ENCODE measurements around the gene STK33. TPM values are rescaled to one million over a fixed set of nuclear protein-coding genes. Genes with fewer than 3 reads are reported as not detected.

Gene STK33
- total and polyA plus RNA-seq, 2 of the 13 experiments (the other 11 are each of a cell fraction or from before 2014, with no cell fraction given): 2.7 to 12.6 TPM

DNA sequence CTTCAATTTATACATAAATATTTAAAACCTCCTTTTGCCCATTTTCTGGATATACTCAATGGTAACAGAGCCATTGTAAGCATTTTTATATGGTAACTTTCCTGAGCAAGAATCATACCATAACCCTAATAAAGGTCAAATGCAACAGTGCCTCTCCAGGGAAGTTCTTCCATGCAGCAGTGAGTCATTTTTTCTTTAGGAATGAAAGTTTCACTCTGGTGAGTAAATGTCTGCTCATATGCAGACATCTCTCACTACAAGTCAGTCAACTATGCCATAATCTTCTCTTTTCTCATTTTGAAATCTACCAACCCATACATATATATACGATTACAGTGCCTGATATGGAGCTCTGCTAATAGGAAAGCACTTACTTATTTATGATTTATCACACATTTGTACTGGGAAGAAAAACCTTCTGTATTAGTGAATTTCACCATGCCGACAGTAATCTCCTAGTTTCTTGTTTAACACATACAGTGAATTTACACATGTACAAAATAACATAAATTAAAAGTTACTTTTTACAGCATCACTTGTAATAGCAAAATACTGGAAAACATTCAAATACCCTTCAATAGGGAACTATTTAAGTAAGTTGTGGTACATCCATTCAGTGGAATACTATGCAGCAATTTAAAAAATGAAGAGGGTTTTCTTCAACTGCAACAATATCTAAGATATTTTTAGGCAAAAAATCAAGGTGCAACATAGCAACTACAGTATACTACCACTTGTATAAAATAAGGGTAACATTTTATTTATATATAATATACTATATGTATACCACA lies 16.0 kb downstream of the STK33 start (continued):
- TF ChIP-seq, protein P1, sequence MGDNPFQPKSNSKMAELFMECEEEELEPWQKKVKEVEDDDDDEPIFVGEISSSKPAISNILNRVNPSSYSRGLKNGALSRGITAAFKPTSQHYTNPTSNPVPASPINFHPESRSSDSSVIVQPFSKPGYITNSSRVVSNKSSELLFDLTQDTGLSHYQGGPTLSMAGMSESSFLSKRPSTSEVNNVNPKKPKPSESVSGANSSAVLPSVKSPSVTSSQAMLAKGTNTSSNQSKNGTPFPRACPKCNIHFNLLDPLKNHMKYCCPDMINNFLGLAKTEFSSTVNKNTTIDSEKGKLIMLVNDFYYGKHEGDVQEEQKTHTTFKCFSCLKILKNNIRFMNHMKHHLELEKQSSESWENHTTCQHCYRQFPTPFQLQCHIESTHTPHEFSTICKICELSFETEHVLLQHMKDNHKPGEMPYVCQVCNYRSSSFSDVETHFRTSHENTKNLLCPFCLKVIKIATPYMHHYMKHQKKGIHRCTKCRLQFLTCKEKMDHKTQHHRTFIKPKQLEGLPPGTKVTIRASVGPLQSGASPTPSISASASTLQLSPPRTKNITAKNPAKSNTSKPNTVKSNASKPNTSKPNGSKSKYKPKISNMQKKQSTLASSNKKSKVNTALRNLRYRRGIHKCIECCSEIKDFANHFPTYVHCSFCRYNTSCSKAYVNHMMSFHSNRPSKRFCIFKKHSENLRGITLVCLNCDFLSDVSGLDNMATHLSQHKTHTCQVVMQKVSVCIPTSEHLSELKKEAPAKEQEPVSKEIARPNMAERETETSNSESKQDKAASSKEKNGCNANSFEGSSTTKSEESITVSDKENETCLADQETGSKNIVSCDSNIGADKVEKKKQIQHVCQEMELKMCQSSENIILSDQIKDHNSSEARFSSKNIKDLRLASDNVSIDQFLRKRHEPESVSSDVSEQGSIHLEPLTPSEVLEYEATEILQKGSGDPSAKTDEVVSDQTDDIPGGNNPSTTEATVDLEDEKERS (CRISPR knock-in tag; IDR thresholded peaks at IDR 0.05): no peak
- no peak for TF ChIP-seq PHF21A (CRISPR knock-in tag; IDR thresholded peaks at IDR 0.05)

DNA sequence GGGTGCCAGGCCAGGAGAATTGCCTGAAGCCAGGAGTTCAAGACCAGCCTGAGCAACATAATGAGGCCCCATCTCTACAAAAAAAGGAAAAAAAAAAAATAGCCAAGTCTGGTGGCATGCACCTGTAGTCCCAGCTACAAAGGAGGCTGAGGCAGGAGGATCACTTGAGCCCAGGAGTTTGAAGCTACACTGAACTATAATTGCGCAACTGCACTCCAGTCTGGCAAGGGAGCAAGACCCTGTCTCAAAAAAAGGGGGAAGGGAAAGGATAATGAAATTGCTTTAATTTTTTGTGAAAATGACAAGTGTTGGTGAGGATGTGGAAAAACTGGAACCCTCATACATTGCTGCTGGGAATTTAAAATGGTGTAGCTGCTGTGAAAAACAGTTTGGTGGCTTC lies 19.2 kb downstream of the STK33 start:
- CTCF ChIA-PET (ENCODE audit: low intra/inter-chr PET ratio, low total read pairs): no interaction called here
- H3K27ac ChIP-seq (ENCODE audit: extremely low read length, insufficient read depth, low read length): no peak overlapping the region
- in situ Hi-C loops (cut with HindIII; ENCODE audit: extremely low pct_ligation_motif_present, low pct_unique_long_range_greater_than_20kb): no loop called here

More for the DNA sequence above, 19.2 kb downstream of the STK33 start:
- POLR2A ChIA-PET: no interaction called here
- Histone ChIP-seq H3K9me3 (ENCODE audit: low read length) (no peaks in the 10 kb centered on the region), H3K4me1 (ENCODE audit: insufficient read depth, low read length) (no peaks in the 10 kb centered on the region), H3K79me2 (ENCODE audit: insufficient read depth, low read length) (no peaks in the 10 kb centered on the region), H2AFZ (ENCODE audit: low read length) (no peak overlapping the region), H4K20me1 (ENCODE audit: insufficient read depth, low read length) (no peaks in the 10 kb centered on the region), H3K4me2 (ENCODE audit: low read depth, low read length) (no peak overlapping the region), H3K4me3 (replicated peaks in 1 of 3; ENCODE audit: insufficient read depth in 1 of 3, low read depth in 2 of 3, low read length in 3 of 3) (no peak overlapping the region), H3K27me3 (ENCODE audit: control insufficient read depth in 1 of 2, insufficient read depth in 2 of 2, low read length in 2 of 2) (no peaks in the 10 kb centered on the region), H3K36me3 (replicated peaks in 1 of 2; ENCODE audit: control insufficient read depth in 1 of 2, insufficient read depth in 2 of 2, low read length in 2 of 2) (no peaks in the 10 kb centered on the region), H3K9ac (ENCODE audit: insufficient read depth, low read depth, low read length) (no peak overlapping the region)
- ATAC-seq: no peak
- intact Hi-C loops (cut with micrococcal nuclease; ENCODE audit: unreplicated experiment): no loop called here
- 93% methylated on average over 1 of the region's 1 CpG for WGBS (ENCODE audit: low lambda C conversion rate)
- TF ChIP-seq ZNF709 (CRISPR knock-in tag; IDR thresholded peaks at IDR 0.05): no peak
- 0 out of 2 replicates have a peak, but pooled peaks have one; percentile 5 for TF ChIP-seq CEBPG (CRISPR knock-in tag; IDR thresholded peaks at IDR 0.05)
- TF ChIP-seq CEBPB (IDR thresholded peaks at IDR 0.05; ENCODE audit: borderline replicate concordance, low read depth, low read length): peak; percentile 76
- DNase-seq (ENCODE audit: low spot score): no peak
- no peak for FAIRE-seq
- no TSS peak for BruUV-seq (replicated peaks)
